Thyroid gland (tissue), 4 donors: Measurements from ENCODE around the gene KCNQ1.

Source experiments
- POLR2A ChIP-seq, 2 donors: fragments of 450-650 bp; IDR thresholded peaks; one replicate each; pipeline ENCODE4 v1.6.1; 2017; ENCODE audit warnings: antibody characterized with exemption in 2 of 2, mild to moderate bottlenecking in 2 of 2, moderate library complexity in 1 of 2
- TF ChIP-seq, protein P1 (sequence below), 6 experiments: fragments of 200-600 bp in 3 of 6; fragments of 450-650 bp in 3 of 6; sonication (generic) in 3 of 6; IDR thresholded peaks; one replicate each; pipeline ENCODE4 v1.5.1; 2016 to 2019; ENCODE audit warnings: antibody characterized with exemption in 6 of 6, mild to moderate bottlenecking in 2 of 6, inconsistent platforms in 1 of 6, moderate library complexity in 1 of 6

DNA sequence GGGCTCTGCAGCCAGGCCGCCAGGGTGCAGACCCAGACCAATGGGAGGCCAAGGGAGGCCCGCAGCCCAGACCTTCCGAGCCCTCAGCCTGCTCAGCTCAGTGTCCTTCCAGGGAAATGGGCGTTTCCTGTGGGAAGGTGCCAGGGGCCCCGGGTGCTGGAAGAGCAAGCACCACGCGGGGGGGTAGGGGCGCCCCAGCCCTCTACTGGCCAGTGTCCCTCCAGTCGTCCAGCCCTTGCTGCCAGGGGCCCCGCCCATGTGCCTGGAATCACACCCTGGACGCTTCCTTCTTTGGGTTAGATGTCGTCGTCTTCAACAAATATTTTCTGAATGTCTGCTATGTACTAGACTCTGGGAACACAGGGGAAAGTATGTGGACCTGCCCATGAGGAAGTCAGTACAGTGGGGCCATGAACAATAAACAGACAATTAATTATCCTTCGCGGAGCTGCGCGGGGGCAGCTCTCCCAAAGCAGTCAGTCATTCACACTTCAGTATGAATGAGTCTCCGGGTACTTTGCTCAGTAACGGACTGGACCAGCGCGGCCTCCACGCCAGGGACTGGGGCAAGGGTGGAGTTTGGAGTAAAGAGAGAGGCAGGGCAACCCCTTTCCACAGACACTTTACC is 380.6 kb downstream of the KCNQ1 start:
- TF ChIP-seq, protein P1, sequence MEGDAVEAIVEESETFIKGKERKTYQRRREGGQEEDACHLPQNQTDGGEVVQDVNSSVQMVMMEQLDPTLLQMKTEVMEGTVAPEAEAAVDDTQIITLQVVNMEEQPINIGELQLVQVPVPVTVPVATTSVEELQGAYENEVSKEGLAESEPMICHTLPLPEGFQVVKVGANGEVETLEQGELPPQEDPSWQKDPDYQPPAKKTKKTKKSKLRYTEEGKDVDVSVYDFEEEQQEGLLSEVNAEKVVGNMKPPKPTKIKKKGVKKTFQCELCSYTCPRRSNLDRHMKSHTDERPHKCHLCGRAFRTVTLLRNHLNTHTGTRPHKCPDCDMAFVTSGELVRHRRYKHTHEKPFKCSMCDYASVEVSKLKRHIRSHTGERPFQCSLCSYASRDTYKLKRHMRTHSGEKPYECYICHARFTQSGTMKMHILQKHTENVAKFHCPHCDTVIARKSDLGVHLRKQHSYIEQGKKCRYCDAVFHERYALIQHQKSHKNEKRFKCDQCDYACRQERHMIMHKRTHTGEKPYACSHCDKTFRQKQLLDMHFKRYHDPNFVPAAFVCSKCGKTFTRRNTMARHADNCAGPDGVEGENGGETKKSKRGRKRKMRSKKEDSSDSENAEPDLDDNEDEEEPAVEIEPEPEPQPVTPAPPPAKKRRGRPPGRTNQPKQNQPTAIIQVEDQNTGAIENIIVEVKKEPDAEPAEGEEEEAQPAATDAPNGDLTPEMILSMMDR (IDR thresholded peaks at IDR 0.05) = no peak
- no peak for TF ChIP-seq POLR2A (IDR thresholded peaks at IDR 0.05)
